Measurements from ENCODE around the gene ATP10D.

DNA sequence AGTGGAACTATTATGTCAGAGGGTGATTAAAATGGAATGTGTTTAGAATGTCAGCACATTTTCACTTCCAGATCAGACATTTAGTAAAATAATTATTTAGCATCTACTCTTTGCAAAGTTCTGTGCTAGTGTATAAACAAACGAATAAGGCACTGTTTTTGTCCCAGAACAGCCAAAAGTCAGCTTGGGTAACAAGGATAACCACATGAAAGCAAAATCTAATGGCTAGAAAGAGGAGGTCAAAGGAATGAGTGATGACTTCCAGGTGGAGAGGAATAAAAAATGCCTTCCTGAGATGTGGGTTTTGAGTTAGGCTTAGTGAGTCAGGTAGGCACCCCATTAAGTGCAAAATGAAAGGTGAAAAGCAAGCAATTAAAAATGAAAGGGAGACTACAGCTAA lies 112.6 kb downstream of the ATP10D start:
- TF ChIP-seq, protein P1, sequence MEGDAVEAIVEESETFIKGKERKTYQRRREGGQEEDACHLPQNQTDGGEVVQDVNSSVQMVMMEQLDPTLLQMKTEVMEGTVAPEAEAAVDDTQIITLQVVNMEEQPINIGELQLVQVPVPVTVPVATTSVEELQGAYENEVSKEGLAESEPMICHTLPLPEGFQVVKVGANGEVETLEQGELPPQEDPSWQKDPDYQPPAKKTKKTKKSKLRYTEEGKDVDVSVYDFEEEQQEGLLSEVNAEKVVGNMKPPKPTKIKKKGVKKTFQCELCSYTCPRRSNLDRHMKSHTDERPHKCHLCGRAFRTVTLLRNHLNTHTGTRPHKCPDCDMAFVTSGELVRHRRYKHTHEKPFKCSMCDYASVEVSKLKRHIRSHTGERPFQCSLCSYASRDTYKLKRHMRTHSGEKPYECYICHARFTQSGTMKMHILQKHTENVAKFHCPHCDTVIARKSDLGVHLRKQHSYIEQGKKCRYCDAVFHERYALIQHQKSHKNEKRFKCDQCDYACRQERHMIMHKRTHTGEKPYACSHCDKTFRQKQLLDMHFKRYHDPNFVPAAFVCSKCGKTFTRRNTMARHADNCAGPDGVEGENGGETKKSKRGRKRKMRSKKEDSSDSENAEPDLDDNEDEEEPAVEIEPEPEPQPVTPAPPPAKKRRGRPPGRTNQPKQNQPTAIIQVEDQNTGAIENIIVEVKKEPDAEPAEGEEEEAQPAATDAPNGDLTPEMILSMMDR (IDR thresholded peaks at IDR 0.05): no peak
- no peak for TF ChIP-seq POLR2A (IDR thresholded peaks at IDR 0.05)
